ENCODE data around the gene CDAN1.
"Not testable (repeated sequence)": the region's sequence is repeated elsewhere in the genome, so short reads cannot be mapped to it uniquely, and the experiment has no call there.

CDAN1 gene

DNA sequence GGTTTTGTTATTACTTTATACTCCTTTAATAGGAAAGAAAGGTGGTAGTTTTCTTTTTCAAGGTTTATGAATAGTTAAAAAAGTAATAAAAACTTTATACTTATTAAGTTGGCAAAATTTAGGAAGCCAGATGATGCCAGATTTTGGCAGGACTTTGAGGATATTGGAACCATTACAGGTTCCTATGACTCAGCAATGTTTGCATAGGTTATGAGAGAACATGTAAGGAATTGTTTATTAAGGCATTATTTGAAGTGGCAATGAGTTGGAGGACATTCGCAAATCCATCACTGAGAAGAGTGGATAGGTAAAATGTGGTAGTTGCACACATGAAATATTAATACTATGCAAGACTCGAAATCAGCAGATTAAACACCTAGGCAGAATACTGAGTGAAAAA is 29.9 kb downstream of the CDAN1 start:
- no peak for DNase-seq (ENCODE audit: low spot score)

DNA sequence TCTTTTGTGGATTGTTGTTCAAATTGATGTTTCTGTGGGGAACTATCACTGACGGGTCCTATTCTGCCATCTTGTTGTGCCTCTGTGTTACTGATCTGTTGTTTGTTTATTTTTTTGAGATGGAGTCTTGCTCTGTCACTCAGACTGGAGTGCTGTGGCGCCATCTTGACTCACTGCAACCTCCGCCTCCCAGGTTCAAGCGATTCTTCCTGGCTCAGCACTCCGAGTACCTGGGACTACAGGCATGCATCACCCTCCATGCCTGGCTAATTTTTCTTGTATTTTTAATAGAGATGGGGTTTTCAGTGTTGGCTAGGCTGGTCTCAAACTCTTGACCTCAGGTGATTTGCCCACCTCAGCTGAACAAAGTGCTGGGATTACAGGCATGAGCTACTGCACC is 31.6 kb downstream of the CDAN1 start:
- no peak for DNase-seq (ENCODE audit: low spot score)

DNA sequence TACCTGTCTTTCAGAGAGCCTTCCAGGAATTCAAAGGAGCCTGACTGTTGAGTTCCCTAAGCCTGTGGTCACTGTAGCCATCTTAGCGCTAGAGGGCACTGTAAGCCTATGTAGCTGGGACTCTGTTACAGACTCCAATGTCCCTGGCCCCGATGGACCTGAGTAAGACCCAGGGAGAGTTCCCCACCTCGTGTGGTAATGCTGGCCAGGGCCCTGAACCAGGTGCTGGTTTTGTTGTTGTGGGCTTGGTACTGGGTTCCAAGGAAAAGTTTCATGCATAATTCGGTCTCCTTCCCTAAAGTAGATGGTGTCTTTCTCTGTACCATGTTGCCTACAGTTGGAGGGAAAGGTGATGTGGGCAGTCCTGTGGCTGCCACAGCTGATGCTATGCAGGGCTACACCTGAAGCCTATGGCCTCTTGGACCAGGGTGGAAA is 32.4 kb downstream of the CDAN1 start:
- peak; percentile 55 for DNase-seq (ENCODE audit: low spot score)

DNA sequence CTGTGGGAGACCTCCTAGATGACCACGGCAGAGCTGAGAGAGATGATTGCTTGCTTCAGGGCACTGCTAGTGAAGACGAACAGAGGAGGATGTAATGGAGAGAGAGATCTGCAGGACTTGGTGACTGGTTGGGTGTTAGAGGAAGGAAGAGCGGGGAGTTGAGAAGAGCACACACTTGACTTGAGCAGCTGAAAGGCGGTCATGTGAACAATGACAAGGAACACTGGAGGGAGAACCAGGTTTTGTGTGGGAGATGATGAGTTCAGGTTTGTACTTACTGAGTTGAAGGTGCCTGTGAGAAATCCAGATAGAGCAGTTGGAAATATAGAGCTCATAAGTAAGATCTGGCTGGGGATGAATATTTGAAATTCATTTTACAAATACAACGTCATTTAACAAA is 40.3 kb downstream of the CDAN1 start:
- no peak for DNase-seq (ENCODE audit: low spot score)

DNA sequence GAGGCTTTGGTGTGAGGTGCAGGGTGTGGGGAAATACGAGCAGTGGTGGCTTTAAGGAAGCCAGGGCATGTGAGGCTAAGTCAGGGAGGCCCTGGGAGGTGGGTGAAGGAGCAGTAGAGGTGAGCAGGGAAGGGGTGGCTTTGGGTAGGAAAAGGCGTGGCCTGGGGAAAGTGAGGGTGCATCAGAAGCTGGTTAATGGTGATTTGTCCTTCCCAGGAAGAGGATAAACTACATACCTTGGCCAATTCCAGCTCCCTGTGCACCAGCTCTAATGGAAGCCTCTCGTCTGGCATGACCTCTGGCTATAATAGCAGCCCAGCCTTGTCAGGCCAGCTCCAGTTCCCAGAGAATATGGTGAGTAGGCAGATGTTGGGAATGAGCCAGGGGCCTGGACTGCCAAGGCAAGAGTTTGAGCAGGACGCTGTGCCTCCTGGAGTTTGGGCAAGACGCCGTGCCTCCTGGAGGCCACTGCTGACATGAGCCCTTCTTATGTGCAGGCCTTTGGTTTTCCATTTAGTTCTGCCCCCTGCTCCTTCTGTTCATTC is 41.3 kb downstream of the CDAN1 start:
- peak; percentile 9 for DNase-seq (ENCODE audit: low spot score)

DNA sequence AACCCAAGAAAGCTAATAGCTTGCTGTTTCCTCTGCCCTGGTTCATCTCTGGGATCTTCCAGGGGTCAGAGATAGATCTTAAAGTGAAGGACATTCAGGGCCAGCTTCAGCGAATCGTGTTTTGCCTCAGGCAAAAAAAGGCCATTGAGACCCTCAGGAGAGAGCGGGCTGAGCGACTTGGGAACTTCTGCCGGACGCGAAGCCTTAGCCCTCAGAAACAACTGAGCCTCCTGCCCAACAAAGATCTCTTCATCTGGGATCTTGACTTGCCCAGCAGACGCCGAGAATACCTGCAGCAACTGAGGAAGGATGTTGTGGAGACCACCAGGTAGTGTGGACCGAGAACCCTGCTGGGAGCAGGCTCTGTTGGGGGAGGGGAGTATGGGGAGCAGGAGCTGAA is 42.5 kb downstream of the CDAN1 start:
- peak; percentile 8 for DNase-seq (ENCODE audit: low spot score)

- DNase-seq (ENCODE audit: low spot score), result peak; percentile 19
Measured at GRCh38 chr15:42693942-42694341, 43.0 kb downstream of the CDAN1 start.

GRCh38 chr15:42693496-42693895 is 43.4 kb downstream of the CDAN1 start:
- no peak for DNase-seq (ENCODE audit: low spot score)

- DNase-seq (ENCODE audit: low spot score), result no peak
Measured at GRCh38 chr15:42692997-42693396, 43.9 kb downstream of the CDAN1 start.

DNA sequence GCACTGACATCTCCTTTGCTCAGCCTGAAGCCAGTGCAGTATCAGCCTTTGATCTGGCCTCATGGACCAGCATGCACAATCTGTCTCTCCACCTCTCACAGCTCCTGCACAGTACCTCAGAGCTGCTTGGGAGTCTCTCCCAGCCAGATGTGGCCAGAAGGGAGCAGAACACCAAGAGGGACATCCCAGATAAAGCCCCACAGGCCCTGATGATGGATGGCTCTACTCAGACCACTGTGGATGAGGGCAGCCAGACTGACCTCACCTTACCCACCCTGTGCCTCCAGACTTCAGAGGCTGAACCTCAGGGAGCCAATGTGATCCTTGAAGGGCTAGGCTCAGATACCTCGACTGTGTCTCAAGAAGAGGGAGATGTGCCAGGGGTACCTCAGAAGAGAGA is 44.4 kb downstream of the CDAN1 start:
- DNase-seq (ENCODE audit: low spot score), result no peak

- DNase-seq (ENCODE audit: low spot score), result peak; percentile 8
Measured at GRCh38 chr15:42691770-42692169, 45.2 kb downstream of the CDAN1 start.

DNA sequence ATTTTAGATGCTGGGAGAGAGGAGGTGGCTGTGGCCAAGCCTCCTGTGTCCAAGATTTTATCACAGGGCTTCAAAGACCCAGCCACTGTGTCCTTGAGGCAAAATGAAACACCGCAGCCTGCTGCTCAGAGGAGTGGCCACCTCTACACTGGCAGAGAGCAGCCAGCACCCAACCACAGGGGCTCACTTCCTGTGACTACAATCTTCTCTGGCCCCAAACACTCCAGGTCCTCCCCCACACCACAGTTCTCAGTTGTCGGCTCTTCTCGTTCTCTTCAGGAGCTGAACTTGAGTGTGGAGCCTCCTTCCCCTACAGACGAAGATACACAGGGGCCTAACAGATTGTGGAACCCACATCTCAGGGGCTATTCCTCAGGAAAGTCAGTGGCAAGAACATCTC is 45.6 kb downstream of the CDAN1 start:
- DNase-seq (ENCODE audit: low spot score), result no peak

DNA sequence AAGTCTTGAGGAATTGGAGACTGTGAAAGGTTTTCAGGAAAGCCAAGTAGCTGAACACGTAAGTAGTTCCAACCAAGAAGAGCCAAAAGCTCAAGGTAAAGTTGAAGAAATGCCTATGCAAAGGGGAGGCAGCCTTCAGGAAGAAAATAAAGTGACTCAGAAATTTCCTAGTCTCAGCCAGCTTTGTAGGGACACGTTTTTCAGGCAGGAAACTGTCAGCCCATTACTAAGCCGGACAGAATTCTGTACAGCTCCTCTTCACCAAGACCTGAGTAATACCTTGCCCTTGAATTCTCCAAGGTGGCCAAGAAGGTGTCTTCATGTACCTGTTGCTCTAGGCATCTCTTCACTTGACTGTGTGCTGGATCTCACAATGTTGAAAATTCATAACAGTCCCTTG is 48.6 kb downstream of the CDAN1 start:
- DNase-seq (ENCODE audit: low spot score), result no peak

GRCh38 chr15:42687740-42688139 is 49.2 kb downstream of the CDAN1 start:
- DNase-seq (ENCODE audit: low spot score), result no peak

DNA sequence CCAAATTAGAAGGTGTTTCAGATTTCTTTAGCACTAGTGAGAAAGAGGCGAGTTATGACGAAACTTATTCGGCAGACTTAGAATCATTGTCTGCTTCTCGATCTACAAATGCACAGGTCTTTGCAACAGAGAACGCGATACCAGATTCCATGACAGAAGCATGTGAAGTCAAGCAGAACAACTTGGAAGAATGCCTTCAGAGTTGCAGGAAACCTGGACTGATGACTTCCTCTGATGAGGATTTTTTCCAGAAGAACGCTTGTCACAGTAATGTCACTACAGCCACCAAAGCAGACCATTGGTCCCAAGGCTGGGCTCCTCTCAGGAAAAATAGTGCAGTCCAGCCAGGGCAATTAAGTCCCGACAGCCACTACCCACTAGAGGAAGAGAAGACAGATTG is 50.6 kb downstream of the CDAN1 start:
- DNase-seq (ENCODE audit: low spot score), result no peak

GRCh38 chr15:42681119-42681518 is 55.8 kb downstream of the CDAN1 start:
- DNase-seq (ENCODE audit: low spot score), result no peak

DNA sequence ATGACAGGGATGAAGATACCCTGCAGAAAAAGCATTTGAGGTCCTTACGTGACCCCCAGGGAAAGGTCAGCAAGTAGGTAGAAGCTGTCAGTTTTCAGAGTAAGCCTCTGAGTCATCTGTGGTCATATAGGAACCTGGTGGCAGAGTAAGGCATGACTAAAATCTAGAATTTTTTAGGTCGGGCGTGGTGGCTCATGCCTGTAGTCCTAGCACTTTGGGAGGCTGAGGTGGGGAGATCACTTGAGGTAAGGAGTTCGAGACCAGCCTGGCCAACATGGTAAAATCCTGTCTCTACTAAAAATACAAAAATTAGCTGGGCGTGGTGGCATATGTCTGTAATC is 56.8 kb downstream of the CDAN1 start:
- DNase-seq (ENCODE audit: low spot score), result not testable (repeated sequence)

- DNase-seq (ENCODE audit: low spot score), result no peak
Measured at GRCh38 chr15:42679285-42680141, 57.4 kb downstream of the CDAN1 start.

- no peak for DNase-seq (ENCODE audit: low spot score)
Measured at GRCh38 chr15:42675021-42675420, 61.9 kb downstream of the CDAN1 start.

GRCh38 chr15:42674472-42674871 is 62.5 kb downstream of the CDAN1 start:
- no peak for DNase-seq (ENCODE audit: low spot score)
